CMK (cell line): ENCODE results near the gene LRRC4.

ENCODE experiments used
- DNase-seq: peaks from one replicate; pipeline ENCODE4 v3.0.0-alpha.2; 2010; ENCODE audit warnings: low read depth

Gene LRRC4

GRCh38 chr7:127979113-127979727 lies 52.0 kb downstream of the LRRC4 start:
- DNase-seq = no peak

GRCh38 chr7:127978421-127978820 lies 52.8 kb downstream of the LRRC4 start:
- DNase-seq = no peak
